ENCODE measurements around the gene MLLT3.

MLLT3 gene

GRCh38 chr9:20292002-20292401, 330.3 kb downstream of the MLLT3 start:
- DNase-seq, result no peak

Measured in NCI-H1105 treated with DMSO at 0.1 percent for 48 hours (cell line).